GM18511 (cell line): Measurements from ENCODE around the gene ATXN7L1.
"Not testable (repeated sequence)": the region's sequence is repeated elsewhere in the genome, so short reads cannot be mapped to it uniquely, and the experiment has no call there.

Experiments
- ATAC-seq: cut with Tn5 transposase; IDR thresholded peaks from one replicate; pipeline ENCODE4 v1.9.1; 2021; ENCODE audit warnings: mild to moderate bottlenecking, moderate library complexity; ENCODE audit not compliant: unreplicated experiment

The ATXN7L1 gene

DNA sequence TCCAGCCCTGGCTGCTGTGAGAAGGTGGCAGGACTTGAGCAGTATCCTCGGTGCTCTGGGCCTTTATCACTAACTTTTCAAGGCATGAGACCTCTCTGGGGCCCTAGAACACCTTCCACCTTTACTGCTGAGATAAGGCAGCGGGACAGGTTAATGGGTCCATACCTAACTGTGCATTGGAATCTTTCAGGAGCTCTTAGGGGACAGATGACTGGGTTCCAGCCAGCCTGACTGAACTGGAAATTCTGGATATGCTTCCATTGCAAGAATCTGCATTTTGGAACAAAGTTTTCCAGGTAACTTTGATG is 73.0 kb downstream of the ATXN7L1 start:
- ATAC-seq = no peak

DNA sequence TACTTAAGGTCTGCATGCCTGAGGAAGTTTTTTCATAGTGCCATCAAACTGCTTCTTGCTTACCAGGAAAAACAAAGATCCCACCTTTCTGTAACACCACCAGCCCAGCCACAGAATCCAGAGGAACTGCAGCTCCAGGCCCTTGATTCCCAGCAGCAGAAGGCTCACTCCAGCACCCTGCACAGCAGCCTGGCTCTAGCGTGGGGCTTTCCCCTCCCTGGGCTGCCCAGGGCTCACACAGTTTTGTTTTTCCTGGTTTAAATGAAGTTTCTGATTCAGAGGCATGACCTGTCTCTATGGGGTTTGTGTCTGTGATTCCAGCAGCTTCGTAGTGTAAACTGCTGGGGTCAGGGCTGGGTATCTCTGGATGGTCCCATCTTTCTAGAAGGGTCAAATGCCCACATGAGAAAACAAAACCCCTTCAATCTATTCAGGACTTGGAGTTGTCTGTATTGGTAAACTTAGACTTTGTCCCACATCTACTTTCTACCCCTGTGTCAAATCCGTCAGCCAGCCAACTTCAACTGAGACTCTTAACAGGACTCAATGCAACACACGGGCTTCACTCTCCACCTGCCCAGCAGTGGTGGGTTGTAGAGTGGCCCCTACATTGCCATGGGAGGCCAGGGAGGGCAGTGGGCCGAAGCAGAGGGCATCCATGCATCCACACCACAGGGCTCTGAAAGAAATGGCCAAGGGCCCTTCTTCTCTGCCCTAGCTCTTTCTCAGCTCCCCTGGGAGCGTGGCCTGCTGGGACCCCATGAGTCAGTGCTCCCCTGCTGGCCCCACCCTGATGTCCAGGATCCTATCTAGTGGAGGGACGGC is 73.6 kb downstream of the ATXN7L1 start:
- no peak for ATAC-seq

DNA sequence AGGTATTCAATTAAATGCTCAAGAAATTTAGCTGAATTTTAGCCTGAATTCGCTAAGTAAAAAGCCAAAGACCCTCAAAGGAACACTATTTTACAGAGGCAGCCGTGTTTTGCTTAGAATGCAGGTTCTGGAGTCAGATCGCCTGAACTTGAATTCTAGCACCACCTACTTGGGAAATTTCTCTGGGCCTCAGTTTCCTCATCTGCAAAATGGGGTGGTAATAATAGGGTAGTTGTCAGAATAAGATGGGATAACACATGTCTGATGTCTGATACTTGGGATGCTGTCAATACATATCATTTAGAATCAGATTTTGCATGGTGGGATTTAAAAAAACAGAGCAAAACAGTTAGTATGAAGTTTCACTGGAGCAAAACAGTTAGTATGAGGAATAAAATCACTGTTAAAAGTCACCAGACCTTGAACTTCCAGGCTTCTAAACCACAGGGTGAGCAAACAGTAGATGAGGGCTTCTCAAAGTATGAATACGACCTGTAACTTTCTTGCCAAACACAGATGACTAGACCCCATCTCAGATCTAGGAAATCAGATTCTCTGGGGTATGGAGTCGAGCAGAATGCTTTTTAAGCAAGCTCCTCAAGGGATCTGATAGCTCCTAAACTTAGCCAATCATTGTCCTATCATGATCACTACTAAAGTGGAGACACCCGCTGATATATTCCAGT is 75.4 kb downstream of the ATXN7L1 start:
- ATAC-seq = no peak

DNA sequence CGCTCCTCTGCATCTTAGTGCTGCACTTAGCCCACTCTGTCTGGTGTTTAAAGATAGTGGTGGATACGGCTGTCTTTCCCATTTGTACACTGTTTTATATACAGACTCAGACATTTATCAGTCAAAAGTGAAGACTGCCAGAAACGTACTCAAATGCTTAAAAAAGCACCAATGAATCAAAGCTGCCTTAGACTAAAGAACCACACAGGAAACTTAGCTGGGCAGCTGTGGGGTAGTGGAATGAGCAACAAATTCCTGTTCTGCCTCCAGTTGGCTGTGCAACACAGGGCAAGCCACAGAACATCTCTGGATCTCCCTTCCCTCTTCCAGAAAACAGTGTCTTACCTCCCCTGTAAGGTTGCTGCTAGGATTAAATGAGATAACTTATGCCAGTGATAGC is 76.0 kb downstream of the ATXN7L1 start:
- no peak for ATAC-seq

DNA sequence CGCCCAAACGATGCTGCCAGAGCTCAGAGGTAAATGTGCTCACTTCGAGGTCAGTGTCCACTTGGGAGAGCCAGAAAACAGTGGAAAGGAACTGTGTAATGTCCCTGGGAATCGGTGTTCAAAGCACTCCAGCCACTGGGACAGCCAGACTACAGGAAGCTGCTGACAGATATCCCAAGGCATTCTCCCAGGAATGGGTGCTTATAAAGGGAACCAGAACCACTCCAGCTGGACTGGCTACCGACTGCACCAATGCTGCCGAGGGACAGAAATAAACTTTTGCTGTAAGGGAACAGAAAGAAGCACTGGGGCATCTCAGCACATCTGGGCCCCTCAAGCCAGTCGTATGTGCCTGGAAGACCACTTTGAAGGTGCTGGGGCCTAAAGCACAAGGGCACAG is 76.7 kb downstream of the ATXN7L1 start:
- no peak for ATAC-seq

DNA sequence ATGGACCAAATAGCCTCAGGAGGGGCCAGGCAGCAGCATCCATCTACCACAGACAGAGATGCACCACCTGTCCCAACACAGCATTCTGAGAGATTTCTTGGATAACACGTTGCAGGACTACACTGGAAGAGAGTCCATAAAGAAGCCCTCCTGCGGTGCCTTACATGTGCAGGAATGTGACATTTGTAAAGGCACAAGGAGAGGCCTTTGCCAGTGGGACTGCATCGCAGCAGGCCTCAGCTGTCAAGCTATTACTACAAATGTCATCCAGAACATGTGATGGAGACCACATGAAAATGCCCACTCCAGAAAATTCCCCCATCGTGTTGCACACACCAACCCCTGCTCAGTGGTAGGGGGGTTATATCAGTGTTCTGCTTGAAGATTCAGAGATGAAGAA is 77.4 kb downstream of the ATXN7L1 start:
- ATAC-seq = no peak

DNA sequence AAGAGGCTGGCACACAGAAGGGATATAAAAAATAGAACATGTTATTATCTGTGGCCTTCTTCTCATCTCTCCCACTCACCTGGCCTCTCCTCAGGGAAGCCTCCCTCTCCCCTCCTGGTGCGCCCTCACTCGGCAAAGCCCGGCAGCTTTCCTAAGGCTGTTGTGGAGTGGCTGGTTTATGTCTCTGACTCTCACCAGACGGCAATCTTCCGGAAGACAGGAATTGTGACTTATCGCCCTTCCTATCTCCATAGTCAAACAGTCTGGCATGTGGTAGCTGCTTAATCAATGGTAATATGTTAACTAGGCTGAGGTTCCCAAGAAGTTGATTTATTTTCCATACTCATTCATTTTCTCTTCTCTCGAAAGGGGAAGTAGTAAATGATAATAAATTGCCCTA is 78.7 kb downstream of the ATXN7L1 start:
- no peak for ATAC-seq

DNA sequence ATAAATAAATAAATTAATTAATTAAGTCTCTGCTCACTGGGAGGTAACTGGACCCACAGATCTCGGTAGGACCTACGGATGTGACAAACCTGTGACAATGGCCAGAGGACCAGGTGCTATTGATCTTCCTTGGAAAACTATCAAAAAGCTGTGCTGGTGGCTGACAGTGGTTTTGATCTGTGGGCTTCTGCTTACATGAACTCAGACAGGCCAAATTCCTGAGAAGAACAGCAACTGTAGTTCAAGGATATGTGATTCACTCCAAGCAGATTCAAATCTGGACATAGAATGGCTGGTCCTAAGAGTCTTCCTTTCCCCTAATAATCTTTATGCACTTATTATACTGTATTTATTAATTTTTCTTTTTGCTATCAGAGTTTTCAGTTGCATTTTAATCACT is 80.0 kb downstream of the ATXN7L1 start:
- no peak for ATAC-seq

DNA sequence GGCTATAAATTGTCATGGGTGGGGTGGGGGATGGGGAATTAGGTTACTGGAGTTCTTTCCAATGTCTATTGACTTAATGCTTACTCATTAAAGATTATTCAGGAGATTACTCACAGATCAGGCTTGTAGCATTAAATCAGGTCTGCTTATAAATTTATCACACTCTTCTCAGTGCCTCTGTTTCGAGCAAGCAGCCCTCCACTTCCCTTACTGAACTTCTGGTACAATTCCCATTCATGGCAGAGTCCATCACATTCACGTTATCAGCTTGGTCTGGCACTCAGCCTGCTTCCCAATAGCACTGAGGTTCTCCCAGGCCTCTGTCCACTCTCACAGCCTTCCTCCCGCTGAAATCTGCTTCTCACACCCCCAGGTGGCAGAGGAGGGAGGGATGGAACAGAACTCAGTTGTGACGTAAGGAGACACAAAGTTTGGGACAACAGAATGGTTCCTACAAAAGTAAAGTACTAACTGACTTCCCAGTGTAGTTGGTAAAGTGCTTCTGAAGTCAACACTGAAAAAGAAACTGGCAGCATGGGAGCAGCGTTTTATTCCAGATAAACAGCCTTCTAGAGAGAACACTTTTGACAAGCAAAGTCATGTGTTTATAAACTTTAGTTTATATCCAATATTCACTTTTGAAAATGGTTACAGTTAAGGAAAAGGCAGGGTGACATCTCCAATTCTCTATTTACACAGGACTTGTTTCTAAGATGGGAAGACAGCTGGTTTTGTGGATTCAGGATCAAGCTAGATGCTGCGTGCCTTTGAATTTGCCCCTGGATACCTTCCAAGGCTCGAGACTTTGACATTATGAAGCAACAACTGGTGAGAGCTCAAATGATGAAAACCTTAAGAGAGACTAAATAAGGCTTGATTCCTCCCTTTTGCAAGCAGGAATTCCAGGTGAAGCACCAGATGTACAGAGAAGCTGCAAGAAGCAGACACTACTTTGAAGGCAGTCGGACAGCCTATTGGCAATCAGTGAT is 81.4 kb downstream of the ATXN7L1 start:
- ATAC-seq = no peak

DNA sequence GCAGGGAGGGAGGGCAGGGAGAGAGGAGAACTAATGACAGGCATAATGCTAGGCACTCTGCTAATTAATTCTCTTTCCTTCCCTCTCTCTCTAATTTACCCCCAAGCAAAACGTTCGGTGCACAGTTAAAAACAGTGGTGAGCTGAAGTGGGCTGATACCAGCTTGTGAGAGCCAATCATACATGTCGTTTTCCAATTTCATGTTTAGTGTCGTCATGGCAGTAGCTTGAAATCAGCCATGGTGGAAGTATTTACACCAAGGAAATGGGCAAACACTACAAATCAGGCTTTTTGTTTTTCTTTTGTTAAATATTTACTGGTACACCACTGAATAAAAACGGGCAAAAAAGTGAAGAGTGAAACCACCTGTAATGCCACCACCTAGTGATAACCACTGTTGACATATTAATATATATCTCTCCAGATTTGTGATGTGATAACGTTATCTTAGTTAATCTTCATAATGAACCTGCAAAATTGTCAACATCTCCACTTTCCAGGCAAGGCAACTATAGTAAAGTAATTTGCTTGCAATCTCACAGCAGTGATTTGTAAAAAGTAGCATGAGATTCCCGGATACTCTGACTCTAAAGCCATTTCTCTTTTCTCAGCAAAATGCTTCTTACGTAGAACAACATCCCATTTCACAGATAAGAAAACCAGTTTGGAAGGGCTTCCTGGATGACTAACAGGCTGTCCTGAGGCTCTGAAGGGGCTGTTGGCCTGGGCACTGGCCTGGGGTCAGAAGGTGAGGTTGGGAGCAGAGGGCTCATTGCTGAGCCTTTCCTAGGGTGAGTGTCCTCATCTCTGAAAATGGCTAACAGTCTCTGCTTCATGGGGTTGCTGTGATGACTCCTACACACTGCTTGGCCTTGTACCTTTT is 83.7 kb downstream of the ATXN7L1 start:
- no peak for ATAC-seq

DNA sequence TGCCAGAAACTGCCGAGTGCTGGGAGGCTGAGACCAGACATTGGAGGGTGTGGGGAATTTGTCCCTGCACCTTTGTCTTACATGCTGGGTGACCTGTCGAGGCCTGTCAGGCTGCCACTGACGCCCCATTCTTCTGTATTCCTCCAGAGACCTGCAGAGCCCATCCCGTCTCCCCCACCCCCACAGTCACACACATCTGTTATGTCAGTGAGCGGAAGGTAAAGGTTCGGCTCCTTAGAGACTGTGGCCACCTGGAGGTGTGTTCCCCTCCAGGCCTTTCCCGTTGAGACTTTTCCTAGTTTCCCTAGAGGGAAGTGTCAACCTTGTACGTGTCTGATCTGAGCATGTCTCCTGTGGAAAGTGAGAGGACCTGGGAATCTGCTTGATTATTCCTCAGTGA is 84.5 kb downstream of the ATXN7L1 start:
- ATAC-seq = no peak

DNA sequence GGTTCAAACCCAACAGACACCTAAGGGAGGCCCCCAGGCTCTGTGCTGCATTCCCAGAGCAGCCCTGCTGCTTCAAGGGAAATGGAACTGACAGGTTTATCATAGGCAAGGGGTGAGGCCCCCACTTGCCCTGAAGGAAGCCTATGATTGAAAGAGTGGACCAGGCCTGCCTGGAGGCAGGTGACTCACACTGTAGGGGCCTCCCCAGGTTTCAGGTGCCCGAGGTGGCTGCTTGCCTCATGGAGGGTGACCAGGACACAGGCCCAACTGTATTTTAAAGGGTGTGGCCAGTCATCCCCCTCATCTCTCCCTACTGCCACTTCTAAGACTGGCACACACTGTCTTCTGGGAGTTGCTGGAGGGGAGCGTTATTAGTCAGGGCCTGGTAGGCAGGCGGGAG is 85.4 kb downstream of the ATXN7L1 start:
- no peak for ATAC-seq

DNA sequence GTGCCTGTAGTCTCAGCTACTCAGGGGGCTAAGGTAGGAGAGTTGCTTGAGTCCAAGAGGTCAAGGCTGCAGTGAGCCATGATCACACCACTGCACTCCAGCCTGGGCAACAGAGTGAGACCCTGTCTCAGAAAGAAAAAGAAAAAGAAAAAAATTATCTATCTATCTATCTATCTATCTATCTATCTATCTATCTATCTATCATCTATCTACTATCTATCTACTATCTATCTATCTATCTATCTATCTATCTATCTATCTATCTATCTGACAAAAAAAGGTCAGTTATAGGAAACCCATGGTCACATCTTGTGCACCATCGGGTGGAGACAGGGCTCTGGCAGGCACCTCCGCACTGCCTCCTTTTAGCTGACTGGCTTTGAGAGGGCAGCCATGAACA is 85.9 kb downstream of the ATXN7L1 start:
- not testable (repeated sequence) for ATAC-seq

DNA sequence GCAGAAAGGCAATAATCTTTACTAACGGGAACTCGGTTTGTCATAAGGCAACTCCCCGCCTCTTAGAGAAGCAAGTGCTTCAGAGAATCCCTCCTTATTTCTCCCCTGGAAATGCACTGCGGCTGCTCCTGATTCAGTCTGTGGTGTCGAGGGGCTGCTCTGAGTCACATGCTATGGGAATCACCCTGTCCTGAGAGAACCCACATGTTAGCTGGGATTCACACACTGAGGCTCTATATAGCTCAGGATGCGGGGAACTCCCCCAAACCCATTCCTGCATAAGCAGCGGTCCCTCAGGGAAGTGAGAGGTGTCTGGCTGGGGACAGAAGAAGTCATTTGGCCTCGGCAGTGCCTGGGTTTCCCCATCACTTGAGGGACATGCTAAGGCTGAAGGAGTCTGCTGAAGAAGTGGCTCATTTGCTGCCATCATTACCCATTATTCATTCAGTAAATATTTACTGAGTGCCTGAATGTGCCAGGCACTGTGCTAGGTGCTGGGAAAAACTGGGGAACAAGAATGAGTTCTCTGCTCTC is 87.5 kb downstream of the ATXN7L1 start:
- no peak for ATAC-seq

DNA sequence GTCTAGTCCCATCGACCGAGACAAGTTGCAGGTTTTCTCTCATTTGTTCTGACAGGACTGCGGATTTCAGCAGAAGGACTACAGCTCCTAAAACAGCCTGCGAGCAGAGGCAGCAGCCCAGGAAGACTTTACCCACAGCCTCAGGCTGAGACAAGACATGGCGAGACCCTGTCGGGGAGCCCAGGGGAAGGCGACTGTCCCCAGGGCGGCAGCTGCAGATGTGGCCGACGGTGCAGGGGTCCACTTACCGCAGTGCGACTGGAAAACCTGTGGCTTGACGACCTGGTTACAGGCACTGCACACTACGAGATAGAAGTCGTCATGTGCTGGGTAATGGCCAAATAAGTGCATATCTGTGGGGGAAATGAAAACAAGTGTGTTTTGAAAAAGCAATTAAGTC is 88.0 kb downstream of the ATXN7L1 start:
- no peak for ATAC-seq

DNA sequence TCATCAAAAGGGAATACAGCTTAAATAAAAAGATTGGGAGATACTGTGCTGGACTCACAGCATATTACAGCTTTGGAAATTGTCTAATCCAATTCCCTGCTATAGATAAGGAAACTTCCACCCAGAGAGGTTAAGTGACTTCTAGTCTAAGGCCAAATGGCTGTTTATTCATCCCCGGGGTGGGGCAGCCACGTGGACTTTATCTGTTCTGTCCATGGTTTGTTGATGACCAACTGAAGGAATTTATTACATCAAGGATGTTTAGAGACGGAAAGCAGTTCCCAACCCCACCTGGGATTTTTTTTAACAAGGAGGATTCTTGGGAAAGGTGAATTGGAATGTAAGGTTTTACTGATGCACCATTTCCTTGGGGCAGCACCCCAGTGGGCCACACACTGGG is 88.6 kb downstream of the ATXN7L1 start:
- ATAC-seq = no peak

DNA sequence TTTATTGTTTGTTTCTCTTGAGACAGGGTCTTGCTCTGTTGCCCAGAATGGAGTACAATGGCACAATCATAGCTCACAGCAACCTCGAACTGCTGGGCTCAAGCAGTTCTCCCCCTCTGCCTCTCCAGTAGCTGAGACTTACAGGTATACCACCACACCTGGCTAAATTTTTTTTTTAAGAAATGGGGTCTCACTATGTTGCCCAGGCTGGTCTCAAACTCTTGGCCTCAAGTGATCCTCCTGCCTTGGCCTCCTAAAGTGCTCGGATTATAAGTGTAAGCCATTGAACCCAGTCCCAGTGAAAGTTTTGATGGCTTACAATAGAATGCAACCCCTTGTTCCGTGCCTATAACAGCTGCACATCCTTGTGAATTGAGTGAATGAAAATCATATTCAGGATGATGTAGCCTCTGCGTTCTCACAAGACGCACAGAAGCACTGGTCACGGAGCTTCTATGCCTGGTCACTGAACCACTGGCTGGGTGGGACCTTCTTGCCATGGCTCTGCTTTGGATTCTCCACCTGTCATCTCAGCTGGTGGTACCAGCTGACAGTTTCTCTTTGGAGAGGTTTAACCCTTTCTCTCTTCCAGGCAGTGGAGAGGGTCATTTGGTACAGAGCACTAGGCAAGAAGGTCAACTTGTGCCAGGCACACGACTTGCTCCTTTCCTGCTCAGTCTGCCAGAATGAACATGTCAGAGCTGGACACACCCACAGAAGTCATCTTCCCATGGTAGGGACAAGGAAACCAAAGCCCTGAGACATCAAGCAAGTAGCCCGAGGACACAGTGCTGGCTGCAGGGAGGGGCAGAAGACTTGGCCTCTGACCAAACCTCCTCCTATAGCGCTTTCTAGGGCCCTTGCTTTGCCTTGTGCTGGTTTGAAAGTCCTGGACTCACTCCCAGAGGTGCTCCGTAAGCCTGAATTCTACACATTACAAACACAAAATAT is 89.6 kb downstream of the ATXN7L1 start:
- ATAC-seq = no peak

DNA sequence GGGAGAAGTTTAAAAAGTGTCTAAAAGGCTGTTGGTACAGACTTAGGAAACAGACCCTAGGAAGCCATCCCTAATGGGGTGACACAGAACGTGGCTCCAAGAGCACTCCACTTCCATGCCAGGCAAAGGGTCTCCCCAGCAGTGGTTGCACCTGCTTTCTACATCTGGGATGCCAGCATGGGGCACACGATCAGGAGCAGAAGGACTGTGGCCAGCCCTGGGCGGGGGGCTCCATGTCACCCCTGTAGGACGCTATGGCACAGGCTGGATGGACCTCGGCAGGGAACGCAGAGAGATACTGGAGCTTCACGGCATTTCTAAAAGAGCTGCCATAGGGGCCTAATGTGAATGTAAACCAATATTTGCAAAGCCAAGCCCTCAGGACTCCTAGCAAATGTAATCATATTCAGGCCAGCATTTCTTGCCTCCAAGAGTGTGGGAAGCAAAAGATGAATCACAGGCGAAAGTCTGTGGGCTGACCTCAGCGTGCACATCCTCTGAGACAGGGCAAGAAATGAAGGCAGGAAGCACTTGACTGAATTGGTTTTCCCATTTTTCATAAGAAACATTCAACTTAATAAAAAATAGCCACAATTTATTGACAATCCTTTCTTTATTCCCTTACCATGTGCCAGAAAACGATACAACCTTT is 93.9 kb downstream of the ATXN7L1 start:
- ATAC-seq = no peak
